Upper lobe of left lung (tissue), 6 donors: ENCODE data around the gene SRGAP3. TPM values are rescaled to one million over a fixed set of nuclear protein-coding genes. Genes with fewer than 3 reads are reported as not detected.
A peak's percentile ranks its signal among the peaks of the same experiment; 100 is the strongest.
"Not testable (repeated sequence)": the region's sequence is repeated elsewhere in the genome, so short reads cannot be mapped to it uniquely, and the experiment has no call there.

ENCODE experiments used
- ATAC-seq, 2 donors: fragments of 200-7000 bp; cut with Tn5 transposase; one replicate each; pipeline ENCODE4 v1.9.1; 2022; ENCODE audit warnings: mild to moderate bottlenecking in 2 of 2, moderate library complexity in 2 of 2; ENCODE audit not compliant: low FRiP score in 2 of 2
- DNase-seq, 2 donors: peaks; one replicate each; pipeline ENCODE4 v3.0.0-alpha.2; 2019 to 2020
- H3K27ac ChIP-seq, 4 donors: fragments of 200-600 bp; sonication (generic); one replicate each; pipeline ENCODE4 v1.5.1; 2016 to 2019
- H3K27me3 ChIP-seq, 4 donors: fragments of 200-600 bp; sonication (generic); one replicate each; pipeline ENCODE4 v1.5.1; 2017 to 2019
- H3K36me3 ChIP-seq, 4 donors: fragments of 200-600 bp; sonication (generic); one replicate each; pipeline ENCODE4 v1.5.1; 2016 to 2019
- H3K4me1 ChIP-seq, 4 donors: fragments of 200-600 bp; sonication (generic); one replicate each; pipeline ENCODE4 v1.5.1; 2018 to 2019
- H3K4me3 ChIP-seq, 4 donors: fragments of 200-600 bp; sonication (generic); one replicate each; pipeline ENCODE4 v1.5.1; 2017 to 2019; ENCODE audit warnings: mild to moderate bottlenecking in 2 of 4, moderate library complexity in 1 of 4
- H3K9me3 ChIP-seq, 4 donors: fragments of 200-600 bp; sonication (generic); one replicate each; pipeline ENCODE4 v1.5.1; 2018 to 2019
- CTCF ChIP-seq, 6 experiments: fragments of 450-650 bp in 4 of 6; fragments of 200-600 bp in 2 of 6; sonication (generic) in 2 of 6; IDR thresholded peaks; one replicate each; pipeline ENCODE4 v1.5.1; 2016 to 2019; ENCODE audit warnings: antibody characterized with exemption in 6 of 6
- EP300 ChIP-seq, 4 donors: sonication (generic); formaldehyde crosslinking; IDR thresholded peaks; one replicate each; pipeline ENCODE4 v1.5.1; 2017; ENCODE audit warnings: antibody characterized with exemption in 4 of 4, control low read depth in 2 of 4
- POLR2A ChIP-seq, 4 donors: fragments of 450-650 bp; IDR thresholded peaks; one replicate each; pipeline ENCODE4 v1.5.1; 2016 to 2017; ENCODE audit warnings: antibody characterized with exemption in 4 of 4, mild to moderate bottlenecking in 2 of 4
- POLR2AphosphoS5 ChIP-seq, 2 donors: sonication (generic); formaldehyde crosslinking; IDR thresholded peaks; one replicate each; pipeline ENCODE4 v1.5.1; 2017; ENCODE audit warnings: antibody characterized with exemption in 2 of 2
- WGBS, 2 donors: methylation state at CpG; one replicate each; pipeline ENCODE4 v1.1.5; 2017 to 2018; 5-methylcytosine and 5-hydroxymethylcytosine counted together
- total RNA-seq, 6 donors: library from RNA; depleted of rRNA in 4 of 6; stranded (reverse); fragments of >200 nt in 4 of 6; gene quantifications; one replicate each; pipeline versions ENCODE4 v1.1.0 to v1.2.1, GENCODE V29; 2016 to 2021
- donor health status: DM: no; HTN: no; CAD: no; lungs with moderate emphysema.
- donor health status: DM: no; HTN: yes; CAD: no; lungs with severe emphysema.

The SRGAP3 gene
- total RNA-seq = 10 to 100 TPM in 3 of 6 donors, 1 to 10 TPM in 3; 4.6 to 29.6 (median 11.4) TPM

GRCh38 chr3:9249273-9250192, at the start of gene SRGAP3:
Gene SRGAP3 (minus strand): TSS chr3:9249646. CDS start chr3:9248951, 695 bp downstream.
- Histone ChIP-seq H3K27me3 (no peaks in the 10 kb centered on the region), H3K4me3 (peak within 1 kb of the TSS in 3 of 4 donors; percentile 44 to 54 (median 53)), H3K4me1 (peaks cover 7 to 25% (median 14%) of the 10 kb centered on the region in 4 donors), H3K27ac (peak within 1 kb of the TSS in 2 of 4 donors; percentile 9 to 11), H3K36me3 (no peaks in the 10 kb centered on the region), H3K9me3 (no peaks in the 10 kb centered on the region)
- 4 to 7% methylated on average over 17 to 28 of the region's 28 CpGs for WGBS, 2 donors
- peak in 2 of 4 donors; percentile 31 to 37 for TF ChIP-seq POLR2A (IDR thresholded peaks at IDR 0.05)
- TF ChIP-seq CTCF (IDR thresholded peaks at IDR 0.05) = peak; percentile 25 to 59 (median 41)
- no peak for TF ChIP-seq EP300 (IDR thresholded peaks at IDR 0.05)
- peak in 1 of 2 donors; percentile 22 for TF ChIP-seq POLR2AphosphoS5 (IDR thresholded peaks at IDR 0.05)
- DNase-seq (peak; percentile 84 to 90), ATAC-seq (peak; percentile 97 to 98)

- no peak for DNase-seq
- no peaks in the 10 kb centered on the region for H3K9me3 ChIP-seq
- TF ChIP-seq POLR2AphosphoS5 (IDR thresholded peaks at IDR 0.05) = no peak
- TF ChIP-seq POLR2A (IDR thresholded peaks at IDR 0.05) = no peak
- no peak for TF ChIP-seq CTCF (IDR thresholded peaks at IDR 0.05)
- TF ChIP-seq EP300 (IDR thresholded peaks at IDR 0.05) = no peak
- no peaks in the 10 kb centered on the region for H3K27me3 ChIP-seq
- no peak overlapping the region for H3K4me3 ChIP-seq
- no peaks in the 10 kb centered on the region for H3K36me3 ChIP-seq
- no peak for ATAC-seq
- H3K4me1 ChIP-seq = peaks cover 4 to 7% (median 7%) of the 10 kb centered on the region in 4 donors
- H3K27ac ChIP-seq = no peak overlapping the region
Observed at GRCh38 chr3:9298236-9298635, 48.8 kb upstream of the SRGAP3 start.

- Histone ChIP-seq H3K9me3 (no peaks in the 10 kb centered on the region), H3K36me3 (no peaks in the 10 kb centered on the region), H3K4me1 (no peaks in the 10 kb centered on the region), H3K27ac (no peak overlapping the region), H3K4me3 (no peak overlapping the region), H3K27me3 (no peaks in the 10 kb centered on the region)
- ATAC-seq = no peak
- DNase-seq = no peak
- no peak for TF ChIP-seq POLR2A (IDR thresholded peaks at IDR 0.05)
- TF ChIP-seq EP300 (IDR thresholded peaks at IDR 0.05) = no peak
- TF ChIP-seq CTCF (IDR thresholded peaks at IDR 0.05) = no peak
- TF ChIP-seq POLR2AphosphoS5 (IDR thresholded peaks at IDR 0.05) = no peak
- WGBS, 2 donors = 96 to 100% methylated on average over 1 of the region's 1 CpG
Observed at GRCh38 chr3:9296241-9296640, 46.8 kb upstream of the SRGAP3 start.

GRCh38 chr3:9295007-9295406, 45.6 kb upstream of the SRGAP3 start:
- no peak for ATAC-seq
- H3K36me3 ChIP-seq = no peaks in the 10 kb centered on the region
- H3K9me3 ChIP-seq = no peaks in the 10 kb centered on the region
- no peak overlapping the region for H3K4me3 ChIP-seq
- TF ChIP-seq POLR2A (IDR thresholded peaks at IDR 0.05) (no peak), POLR2AphosphoS5 (IDR thresholded peaks at IDR 0.05) (no peak), EP300 (IDR thresholded peaks at IDR 0.05) (no peak), CTCF (IDR thresholded peaks at IDR 0.05) (no peak)
- DNase-seq = no peak
- no peaks in the 10 kb centered on the region for H3K27me3 ChIP-seq
- no peak overlapping the region for H3K27ac ChIP-seq
- no peaks in the 10 kb centered on the region for H3K4me1 ChIP-seq

GRCh38 chr3:9293953-9294352, 44.5 kb upstream of the SRGAP3 start:
- 82 to 85% methylated on average over 2 of the region's 2 CpGs for WGBS, 2 donors
- ATAC-seq = not testable (repeated sequence)

More at GRCh38 chr3:9293953-9294352, 44.5 kb upstream of the SRGAP3 start:
- H3K9me3 ChIP-seq, H3K27me3 ChIP-seq, H3K4me1 ChIP-seq, H3K4me3 ChIP-seq, DNase-seq, H3K27ac ChIP-seq, H3K36me3 ChIP-seq: not testable (repeated sequence)
